ENCODE results near the gene SLC6A5. TPM values are rescaled to one million over a fixed set of nuclear protein-coding genes. Genes with fewer than 3 reads are reported as not detected.

The SLC6A5 gene
- total and polyA plus RNA-seq, 10 of the 15 experiments (the other 5 are each of a cell fraction or from before 2014, with no cell fraction given) = 0.01 TPM; not detected in 9

GRCh38 chr11:20631519-20632168, 32.2 kb downstream of the SLC6A5 start:
- H3K4me3 ChIP-seq = no peak overlapping the region
- no peak overlapping the region for H2AFZ ChIP-seq (ENCODE audit: control insufficient read depth, low read depth, low read length)
- H3K9ac ChIP-seq (ENCODE audit: control insufficient read depth, insufficient read depth, low read length) = no peak overlapping the region
- no TSS peak for BruUV-seq (replicated peaks)
- ATAC-seq (no peak), FAIRE-seq (no peak), DNase-seq (ENCODE audit: low read depth, low spot score) (no peak)
- ChIA-PET POLR2A (no interaction called here), SMC1A (ENCODE audit: uncharacterized antibody, unreplicated experiment) (no interaction called here), CTCF (interaction anchor here (0.6 kb wide), 1 partner anchor 112 kb away, joined by 3 read pairs; no protein-coding TSS in a partner anchor), RAD21 (ENCODE audit: unreplicated experiment) (no interaction called here)
- H3K27me3 ChIP-seq (replicated peaks in 1 of 2; ENCODE audit: control insufficient read depth in 2 of 2, insufficient read depth in 2 of 2, low read length in 1 of 2) = no peaks in the 10 kb centered on the region
- intact Hi-C loops (cut with micrococcal nuclease; ENCODE audit: unreplicated experiment) = no loop called here
- in situ Hi-C loops (cut with MboI) = no loop called here
- H3K36me3 ChIP-seq (ENCODE audit: control insufficient read depth in 2 of 2, insufficient read depth in 2 of 2, low read length in 1 of 2) = no peaks in the 10 kb centered on the region
- H3K4me1 ChIP-seq (ENCODE audit: control insufficient read depth, insufficient read depth, low read length) = no peaks in the 10 kb centered on the region
- H3K79me2 ChIP-seq (ENCODE audit: control insufficient read depth, insufficient read depth, low read length) = no peaks in the 10 kb centered on the region
- WGBS (ENCODE audit: insufficient coverage, insufficient replicate concordance, low lambda C conversion rate, missing lambda C conversion rate) = 15% methylated on average over 5 of the region's 5 CpGs
- no peak overlapping the region for H3K27ac ChIP-seq (ENCODE audit: control insufficient read depth, insufficient read depth)
- no peaks in the 10 kb centered on the region for H4K20me1 ChIP-seq (ENCODE audit: control insufficient read depth, insufficient read depth)
- no peaks in the 10 kb centered on the region for H3K9me3 ChIP-seq (replicated peaks; ENCODE audit: control insufficient read depth, insufficient read depth, low read length)
- no peak overlapping the region for H3K4me2 ChIP-seq (ENCODE audit: control insufficient read depth, insufficient read depth)
- no peak for TF ChIP-seq ZNF24 (IDR thresholded peaks at IDR 0.05)
- TF ChIP-seq, protein P1, sequence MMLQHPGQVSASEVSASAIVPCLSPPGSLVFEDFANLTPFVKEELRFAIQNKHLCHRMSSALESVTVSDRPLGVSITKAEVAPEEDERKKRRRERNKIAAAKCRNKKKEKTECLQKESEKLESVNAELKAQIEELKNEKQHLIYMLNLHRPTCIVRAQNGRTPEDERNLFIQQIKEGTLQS (IDR thresholded peaks at IDR 0.05; ENCODE audit: borderline replicate concordance, extremely low read depth, low read depth, low read length) = no peak

GRCh38 chr11:20632169-20632532, 32.7 kb downstream of the SLC6A5 start:
- 0% methylated on average over 1 of the region's 1 CpG for WGBS (ENCODE audit: insufficient coverage, insufficient replicate concordance, low lambda C conversion rate, missing lambda C conversion rate)
- no peaks in the 10 kb centered on the region for H3K36me3 ChIP-seq (ENCODE audit: control insufficient read depth in 2 of 2, insufficient read depth in 2 of 2, low read length in 1 of 2)
- no peak overlapping the region for H3K27ac ChIP-seq (ENCODE audit: control insufficient read depth, insufficient read depth)
- H3K4me1 ChIP-seq (ENCODE audit: control insufficient read depth, insufficient read depth, low read length) = no peaks in the 10 kb centered on the region
- ChIA-PET CTCF (no interaction called here), POLR2A (no interaction called here), RAD21 (ENCODE audit: unreplicated experiment) (no interaction called here), SMC1A (ENCODE audit: uncharacterized antibody, unreplicated experiment) (no interaction called here)
- in situ Hi-C loops (cut with MboI) = no loop called here
- H3K27me3 ChIP-seq (replicated peaks in 1 of 2; ENCODE audit: control insufficient read depth in 2 of 2, insufficient read depth in 2 of 2, low read length in 1 of 2) = no peaks in the 10 kb centered on the region
- H3K9ac ChIP-seq (ENCODE audit: control insufficient read depth, insufficient read depth, low read length) = no peak overlapping the region
- no peaks in the 10 kb centered on the region for H4K20me1 ChIP-seq (ENCODE audit: control insufficient read depth, insufficient read depth)
- H3K4me2 ChIP-seq (ENCODE audit: control insufficient read depth, insufficient read depth) = no peak overlapping the region
- H2AFZ ChIP-seq (ENCODE audit: control insufficient read depth, low read depth, low read length) = no peak overlapping the region
- intact Hi-C loops (cut with micrococcal nuclease; ENCODE audit: unreplicated experiment) = no loop called here
- TF ChIP-seq HDAC6 (IDR thresholded peaks at IDR 0.05; ENCODE audit: unreplicated experiment) (no peak), ZNF24 (IDR thresholded peaks at IDR 0.05) (no peak)
- no TSS peak for BruUV-seq (replicated peaks)
- FAIRE-seq = no peak
- ATAC-seq = no peak
- no peak overlapping the region for H3K4me3 ChIP-seq
- no peaks in the 10 kb centered on the region for H3K79me2 ChIP-seq (ENCODE audit: control insufficient read depth, insufficient read depth, low read length)
- no peak for DNase-seq (ENCODE audit: low read depth, low spot score)
- no peaks in the 10 kb centered on the region for H3K9me3 ChIP-seq (replicated peaks; ENCODE audit: control insufficient read depth, insufficient read depth, low read length)

All from GM12878 (cell line).